K562 (cell line): ENCODE data around the gene CD52. TPM values are rescaled to one million over a fixed set of nuclear protein-coding genes. Genes with fewer than 3 reads are reported as not detected.

ENCODE experiments used
- BMI1 ChIP-seq: fragments of 150-350 bp; IDR thresholded peaks from 2 replicates; pipeline ENCODE4 v1.6.1; 2014; ENCODE audit warnings: low read length
- BRCA1 ChIP-seq, 2 experiments: fragments of 450-650 bp in 1 of 2; sonication (generic) in 1 of 2; formaldehyde crosslinking in 1 of 2; IDR thresholded peaks; 2 replicates each; pipeline versions ENCODE4 v1.5.0 to v1.6.1; 2017 to 2020; ENCODE audit warnings: mild to moderate bottlenecking in 1 of 2, missing genetic modification reagents in 1 of 2
- COPS2 ChIP-seq: fragments of 450-650 bp; conservative IDR thresholded peaks from 2 replicates; pipeline ENCODE4 v1.6.1; 2016; ENCODE audit warnings: mild to moderate bottlenecking, moderate library complexity
- CREB5 ChIP-seq: fragments of 250-450 bp; sonication (Bioruptor Pico); IDR thresholded peaks from 2 replicates; pipeline ENCODE4 v1.5.0; 2020; ENCODE audit warnings: mild to moderate bottlenecking
- E2F5 ChIP-seq: sonication (generic); formaldehyde crosslinking; IDR thresholded peaks from 2 replicates; pipeline ENCODE4 v1.8.0; 2022; ENCODE audit warnings: mild to moderate bottlenecking, missing genetic modification reagents
- EP400 ChIP-seq: fragments of 450-650 bp; IDR thresholded peaks from 2 replicates; pipeline ENCODE4 v1.6.1; 2017; ENCODE audit warnings: antibody characterized with exemption, mild to moderate bottlenecking, moderate library complexity
- FIP1L1 ChIP-seq: fragments of 200-400 bp; formaldehyde crosslinking; IDR thresholded peaks from 2 replicates; pipeline ENCODE4 v1.6.1; 2018; ENCODE audit warnings: mild to moderate bottlenecking, low read depth, low read length; ENCODE audit not compliant: poor library complexity, severe bottlenecking
- HLTF ChIP-seq: fragments of 450-650 bp; IDR thresholded peaks from 2 replicates; pipeline ENCODE4 v1.6.1; 2016
- MAFG ChIP-seq: fragments of 450-650 bp; conservative IDR thresholded peaks from 2 replicates; pipeline ENCODE4 v1.6.1; 2016; ENCODE audit warnings: missing genetic modification characterization, missing compliant biosample characterization
- MED1 ChIP-seq: sonication (generic); formaldehyde crosslinking; IDR thresholded peaks from 2 replicates; pipeline ENCODE4 v1.8.1; 2023; ENCODE audit warnings: missing genetic modification reagents, borderline replicate concordance
- PHTF2 ChIP-seq: fragments of 250-450 bp; sonication (Bioruptor Pico); IDR thresholded peaks from 2 replicates; pipeline ENCODE4 v1.5.0; 2021; ENCODE audit warnings: mild to moderate bottlenecking
- TAF7 ChIP-seq: fragments of 450-650 bp; IDR thresholded peaks from 2 replicates; pipeline ENCODE4 v1.6.1; 2016; ENCODE audit warnings: missing genetic modification characterization, missing compliant biosample characterization
- TCF3 ChIP-seq: sonication (generic); formaldehyde crosslinking; IDR thresholded peaks from 2 replicates; pipeline ENCODE4 v1.4.0; 2020; ENCODE audit warnings: mild to moderate bottlenecking, missing genetic modification reagents
- THRAP3 ChIP-seq: fragments of 450-650 bp; IDR thresholded peaks from 2 replicates; pipeline ENCODE4 v1.6.1; 2016; ENCODE audit warnings: mild to moderate bottlenecking, inconsistent platforms, borderline replicate concordance
- ZEB2 ChIP-seq: fragments of 450-650 bp; IDR thresholded peaks from 2 replicates; pipeline ENCODE4 v1.6.1; 2016
- ZNF644 ChIP-seq: fragments of 200-800 bp; sonication (Bioruptor generic); IDR thresholded peaks from 2 replicates; pipeline ENCODE4 v1.6.1; 2016; ENCODE audit warnings: low read depth, missing genetic modification characterization, missing compliant biosample characterization
- ZNF79 ChIP-seq: fragments of 250-450 bp; sonication (Bioruptor Pico); IDR thresholded peaks from 2 replicates; pipeline ENCODE4 v1.4.0; 2020; ENCODE audit warnings: low read depth, mild to moderate bottlenecking, moderate library complexity
- polyA plus RNA-seq, 8 experiments: library from polyadenylated mRNA; depleted of rRNA in 4 of 8; stranded (reverse) in 5 of 8; unstranded in 3 of 8; fragments of >200 nt; fragmentation: Nextera tagmentation in 2 of 8; fragmentation: Illumina TruSeq in 1 of 8; extraction: Ambion mirVana in 2 of 8; extraction: Trizol in 1 of 8; gene quantifications; 2 replicates each; pipeline versions ENCODE4 v1.2.1 to v1.2.3, GENCODE V29; 2011 to 2014; ENCODE audit warnings: inconsistent platforms in 1 of 8, missing spikeins in 1 of 8
- total RNA-seq, 7 experiments: library from RNA; depleted of rRNA in 6 of 7; stranded (reverse); fragments of >200 nt in 6 of 7; fragmentation: Illumina TruSeq in 2 of 7; extraction: Trizol in 2 of 7; gene quantifications; 2 replicates each; pipeline versions ENCODE4 v1.2.1 to v1.2.3, GENCODE V29; 2011 to 2021; ENCODE audit warnings: low replicate concordance in 1 of 7
- TF ChIP-seq, protein P1 (sequence below), 2 experiments: fragments of 150-350 bp in 1 of 2; IDR thresholded peaks; 2 replicates each; pipeline ENCODE4 v1.6.1; 2012 to 2016; ENCODE audit warnings: low read depth in 2 of 2, low read length in 2 of 2, mild to moderate bottlenecking in 1 of 2, moderate library complexity in 1 of 2
- TF ChIP-seq, protein P2 (sequence below), 2 experiments: fragments of 250-450 bp in 1 of 2; fragments of 450-650 bp in 1 of 2; sonication (Bioruptor Pico) in 1 of 2; IDR thresholded peaks; 2 replicates each; pipeline versions ENCODE4 v1.6.1 to v1.8.0; 2016 to 2021; ENCODE audit warnings: mild to moderate bottlenecking in 2 of 2, moderate library complexity in 2 of 2, missing compliant biosample characterization in 1 of 2, missing genetic modification characterization in 1 of 2
- TF ChIP-seq, protein P3 (sequence below): fragments of 250-450 bp; sonication (Bioruptor Pico); IDR thresholded peaks from 2 replicates; pipeline ENCODE4 v1.5.1; 2021; ENCODE audit warnings: mild to moderate bottlenecking

CD52 gene
- total and polyA plus RNA-seq, 9 of the 15 experiments (the other 6 are each of a cell fraction or from before 2014, with no cell fraction given) = 34.9 to 488 (median 173) TPM

DNA sequence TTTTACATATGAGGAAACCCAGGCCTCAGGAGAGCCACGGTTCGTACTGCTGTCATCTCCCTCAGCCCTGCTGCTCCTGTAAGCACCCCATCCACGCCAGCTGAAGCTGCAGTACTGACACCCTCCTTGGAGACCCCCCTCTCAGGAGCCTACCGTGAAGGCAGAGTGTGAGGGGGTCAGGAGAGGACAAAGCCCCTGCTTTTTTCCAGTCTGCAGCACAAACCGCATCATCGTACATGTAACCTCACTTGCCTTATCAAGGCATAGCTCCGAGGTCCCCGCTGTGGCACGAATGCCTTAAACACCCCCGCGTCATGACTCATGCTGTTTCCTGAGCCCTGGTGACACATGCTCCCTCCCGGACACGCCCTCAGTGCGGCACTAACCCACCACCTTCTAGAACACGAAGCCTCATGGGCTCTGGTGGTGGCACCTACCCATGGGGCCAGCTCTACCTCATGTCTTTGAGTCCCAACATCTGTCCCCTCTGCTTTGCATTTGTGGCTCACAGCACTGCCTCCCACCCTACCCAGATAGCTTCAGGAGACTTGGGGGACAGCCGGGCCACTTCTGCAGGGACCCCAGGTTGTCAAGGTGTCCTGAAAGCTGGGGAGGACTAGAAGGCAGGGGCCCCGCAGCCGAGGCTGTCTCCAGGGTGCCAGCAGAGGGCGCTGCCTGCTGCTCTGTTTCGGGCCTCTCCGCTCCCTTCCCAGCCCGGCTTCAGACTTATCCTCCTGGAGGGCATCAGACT lies 33.0 kb upstream of the CD52 start (continued):
- TF ChIP-seq, protein P1, sequence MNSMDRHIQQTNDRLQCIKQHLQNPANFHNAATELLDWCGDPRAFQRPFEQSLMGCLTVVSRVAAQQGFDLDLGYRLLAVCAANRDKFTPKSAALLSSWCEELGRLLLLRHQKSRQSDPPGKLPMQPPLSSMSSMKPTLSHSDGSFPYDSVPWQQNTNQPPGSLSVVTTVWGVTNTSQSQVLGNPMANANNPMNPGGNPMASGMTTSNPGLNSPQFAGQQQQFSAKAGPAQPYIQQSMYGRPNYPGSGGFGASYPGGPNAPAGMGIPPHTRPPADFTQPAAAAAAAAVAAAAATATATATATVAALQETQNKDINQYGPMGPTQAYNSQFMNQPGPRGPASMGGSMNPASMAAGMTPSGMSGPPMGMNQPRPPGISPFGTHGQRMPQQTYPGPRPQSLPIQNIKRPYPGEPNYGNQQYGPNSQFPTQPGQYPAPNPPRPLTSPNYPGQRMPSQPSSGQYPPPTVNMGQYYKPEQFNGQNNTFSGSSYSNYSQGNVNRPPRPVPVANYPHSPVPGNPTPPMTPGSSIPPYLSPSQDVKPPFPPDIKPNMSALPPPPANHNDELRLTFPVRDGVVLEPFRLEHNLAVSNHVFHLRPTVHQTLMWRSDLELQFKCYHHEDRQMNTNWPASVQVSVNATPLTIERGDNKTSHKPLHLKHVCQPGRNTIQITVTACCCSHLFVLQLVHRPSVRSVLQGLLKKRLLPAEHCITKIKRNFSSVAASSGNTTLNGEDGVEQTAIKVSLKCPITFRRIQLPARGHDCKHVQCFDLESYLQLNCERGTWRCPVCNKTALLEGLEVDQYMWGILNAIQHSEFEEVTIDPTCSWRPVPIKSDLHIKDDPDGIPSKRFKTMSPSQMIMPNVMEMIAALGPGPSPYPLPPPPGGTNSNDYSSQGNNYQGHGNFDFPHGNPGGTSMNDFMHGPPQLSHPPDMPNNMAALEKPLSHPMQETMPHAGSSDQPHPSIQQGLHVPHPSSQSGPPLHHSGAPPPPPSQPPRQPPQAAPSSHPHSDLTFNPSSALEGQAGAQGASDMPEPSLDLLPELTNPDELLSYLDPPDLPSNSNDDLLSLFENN (IDR thresholded peaks at IDR 0.05; ENCODE audit: low read depth in 2 of 2, low read length in 2 of 2) = peak in 1 of 2 experiments; percentile 70; a peak in 2 of 4 replicates
- TF ChIP-seq TCF3 (CRISPR knock-in tag) (peak; percentile 83), COPS2 (no peak), ZEB2 (peak; percentile 81), THRAP3 (no peak), MED1 (CRISPR knock-in tag) (no peak), CREB5 (CRISPR knock-in tag) (no peak), ZNF644 (tag) (0 out of 2 replicates have a peak, but pooled peaks have one; percentile 53), BRCA1 (IDR thresholded peaks at IDR 0.05) (no peak), BRCA1 (CRISPR knock-in tag; IDR thresholded peaks at IDR 0.05) (no peak), TAF7 (tag) (no peak), MAFG (peak; percentile 77), ZNF79 (CRISPR knock-in tag) (no peak), HLTF (peak; percentile 75; the same call in 1 of the 2 replicates), E2F5 (CRISPR knock-in tag) (peak; percentile 95; the same call in 1 of the 2 replicates), EP400 (peak; percentile 86), FIP1L1 (no peak), BMI1 (no peak), PHTF2 (no peak)
- TF ChIP-seq, protein P2, sequence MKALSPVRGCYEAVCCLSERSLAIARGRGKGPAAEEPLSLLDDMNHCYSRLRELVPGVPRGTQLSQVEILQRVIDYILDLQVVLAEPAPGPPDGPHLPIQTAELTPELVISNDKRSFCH (CRISPR knock-in tag; IDR thresholded peaks at IDR 0.05) = no peak
- TF ChIP-seq, protein P2 (tag; IDR thresholded peaks at IDR 0.05) = peak; percentile 89
- TF ChIP-seq, protein P3, sequence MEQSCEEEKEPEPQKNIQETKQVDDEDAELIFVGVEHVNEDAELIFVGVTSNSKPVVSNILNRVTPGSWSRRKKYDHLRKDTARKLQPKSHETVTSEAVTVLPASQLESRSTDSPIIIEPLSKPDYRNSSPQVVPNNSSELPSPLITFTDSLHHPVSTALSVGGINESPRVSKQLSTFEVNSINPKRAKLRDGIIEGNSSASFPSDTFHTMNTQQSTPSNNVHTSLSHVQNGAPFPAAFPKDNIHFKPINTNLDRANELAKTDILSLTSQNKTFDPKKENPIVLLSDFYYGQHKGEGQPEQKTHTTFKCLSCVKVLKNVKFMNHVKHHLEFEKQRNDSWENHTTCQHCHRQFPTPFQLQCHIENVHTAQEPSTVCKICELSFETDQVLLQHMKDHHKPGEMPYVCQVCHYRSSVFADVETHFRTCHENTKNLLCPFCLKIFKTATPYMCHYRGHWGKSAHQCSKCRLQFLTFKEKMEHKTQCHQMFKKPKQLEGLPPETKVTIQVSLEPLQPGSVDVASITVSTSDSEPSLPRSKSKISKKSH (CRISPR knock-in tag) = no peak
